ENCODE results near the gene NHEJ1. TPM values are rescaled to one million over a fixed set of nuclear protein-coding genes. Genes with fewer than 3 reads are reported as not detected.

NHEJ1 gene
- total and polyA plus RNA-seq, 8 donors: 3.9 to 8.7 (median 6.6) TPM

DNA sequence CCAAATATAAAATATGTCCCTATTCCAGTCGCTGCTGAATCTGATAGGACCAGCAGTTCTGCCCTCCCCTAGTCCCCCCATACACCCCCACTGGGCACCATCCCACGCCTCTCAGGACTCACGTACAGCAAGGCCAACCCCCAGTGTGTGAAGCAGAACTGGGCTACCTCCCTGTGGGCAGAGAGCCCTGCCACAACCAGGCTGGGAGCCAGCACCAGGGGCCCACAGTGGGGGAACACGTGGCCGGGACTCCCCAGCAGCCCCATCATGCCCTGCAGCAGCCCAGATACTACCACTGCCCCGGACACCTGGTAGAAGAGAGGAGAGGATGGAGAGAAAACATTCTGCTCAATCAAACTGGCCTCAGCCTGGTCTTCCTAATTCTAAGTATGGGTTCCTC lies 7.9 kb upstream of the NHEJ1 start:
- no peaks in the 10 kb centered on the region for H3K9me3 ChIP-seq
- TF ChIP-seq, protein P1, sequence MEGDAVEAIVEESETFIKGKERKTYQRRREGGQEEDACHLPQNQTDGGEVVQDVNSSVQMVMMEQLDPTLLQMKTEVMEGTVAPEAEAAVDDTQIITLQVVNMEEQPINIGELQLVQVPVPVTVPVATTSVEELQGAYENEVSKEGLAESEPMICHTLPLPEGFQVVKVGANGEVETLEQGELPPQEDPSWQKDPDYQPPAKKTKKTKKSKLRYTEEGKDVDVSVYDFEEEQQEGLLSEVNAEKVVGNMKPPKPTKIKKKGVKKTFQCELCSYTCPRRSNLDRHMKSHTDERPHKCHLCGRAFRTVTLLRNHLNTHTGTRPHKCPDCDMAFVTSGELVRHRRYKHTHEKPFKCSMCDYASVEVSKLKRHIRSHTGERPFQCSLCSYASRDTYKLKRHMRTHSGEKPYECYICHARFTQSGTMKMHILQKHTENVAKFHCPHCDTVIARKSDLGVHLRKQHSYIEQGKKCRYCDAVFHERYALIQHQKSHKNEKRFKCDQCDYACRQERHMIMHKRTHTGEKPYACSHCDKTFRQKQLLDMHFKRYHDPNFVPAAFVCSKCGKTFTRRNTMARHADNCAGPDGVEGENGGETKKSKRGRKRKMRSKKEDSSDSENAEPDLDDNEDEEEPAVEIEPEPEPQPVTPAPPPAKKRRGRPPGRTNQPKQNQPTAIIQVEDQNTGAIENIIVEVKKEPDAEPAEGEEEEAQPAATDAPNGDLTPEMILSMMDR (IDR thresholded peaks at IDR 0.05): no peak
- no peak for FAIRE-seq
- peaks cover 0 to 16% (median 0%) of the 10 kb centered on the region in 3 donors for H3K36me3 ChIP-seq
- H3K27ac ChIP-seq: no peak overlapping the region
- WGBS, 2 donors: 50 to 60% methylated on average over 6 of the region's 6 CpGs
- H3K27me3 ChIP-seq: no peaks in the 10 kb centered on the region
- ATAC-seq: no peak
- no peak overlapping the region for H3K4me3 ChIP-seq
- no peaks in the 10 kb centered on the region for H3K4me1 ChIP-seq
- intact Hi-C loops (cut with DNase I): loop anchor here in 1 of 3 donors (10.0 kb wide), 1 partner anchor 136 kb away; the partner anchor contains the start of gene PTPRN
- no peak for DNase-seq

DNA sequence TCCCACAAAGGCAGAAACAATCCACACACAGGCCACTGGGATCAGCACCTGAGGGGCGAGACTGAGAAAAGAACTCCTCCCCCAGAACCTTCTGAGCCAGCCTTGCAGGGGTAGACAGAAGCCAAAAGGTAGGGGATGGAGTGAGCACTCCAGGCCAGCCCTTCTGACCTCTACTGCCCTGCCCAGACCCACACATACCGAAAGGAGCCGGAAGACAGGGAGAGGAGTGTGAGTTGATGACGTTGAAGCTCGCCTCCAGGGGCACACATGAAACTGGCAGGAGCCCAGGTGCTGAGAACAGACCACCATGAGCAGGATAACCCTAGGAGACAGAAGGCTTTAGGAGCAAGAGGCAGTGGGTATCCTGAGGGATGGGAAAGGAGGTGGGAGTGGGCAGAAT lies 7.4 kb upstream of the NHEJ1 start:
- H3K36me3 ChIP-seq: peaks cover 0 to 12% (median 0%) of the 10 kb centered on the region in 3 donors
- FAIRE-seq: no peak
- intact Hi-C loops (cut with DNase I): loop anchor here in 1 of 3 donors (10.0 kb wide), 1 partner anchor 137 kb away; the partner anchor contains the start of gene PTPRN
- H3K9me3 ChIP-seq: no peaks in the 10 kb centered on the region
- no peaks in the 10 kb centered on the region for H3K4me1 ChIP-seq
- 65 to 72% methylated on average over 5 of the region's 5 CpGs for WGBS, 2 donors
- H3K4me3 ChIP-seq: no peak overlapping the region
- H3K27me3 ChIP-seq: no peaks in the 10 kb centered on the region
- DNase-seq: no peak
- TF ChIP-seq, protein P1 (IDR thresholded peaks at IDR 0.05): no peak
- no peak overlapping the region for H3K27ac ChIP-seq
- ATAC-seq: no peak

DNA sequence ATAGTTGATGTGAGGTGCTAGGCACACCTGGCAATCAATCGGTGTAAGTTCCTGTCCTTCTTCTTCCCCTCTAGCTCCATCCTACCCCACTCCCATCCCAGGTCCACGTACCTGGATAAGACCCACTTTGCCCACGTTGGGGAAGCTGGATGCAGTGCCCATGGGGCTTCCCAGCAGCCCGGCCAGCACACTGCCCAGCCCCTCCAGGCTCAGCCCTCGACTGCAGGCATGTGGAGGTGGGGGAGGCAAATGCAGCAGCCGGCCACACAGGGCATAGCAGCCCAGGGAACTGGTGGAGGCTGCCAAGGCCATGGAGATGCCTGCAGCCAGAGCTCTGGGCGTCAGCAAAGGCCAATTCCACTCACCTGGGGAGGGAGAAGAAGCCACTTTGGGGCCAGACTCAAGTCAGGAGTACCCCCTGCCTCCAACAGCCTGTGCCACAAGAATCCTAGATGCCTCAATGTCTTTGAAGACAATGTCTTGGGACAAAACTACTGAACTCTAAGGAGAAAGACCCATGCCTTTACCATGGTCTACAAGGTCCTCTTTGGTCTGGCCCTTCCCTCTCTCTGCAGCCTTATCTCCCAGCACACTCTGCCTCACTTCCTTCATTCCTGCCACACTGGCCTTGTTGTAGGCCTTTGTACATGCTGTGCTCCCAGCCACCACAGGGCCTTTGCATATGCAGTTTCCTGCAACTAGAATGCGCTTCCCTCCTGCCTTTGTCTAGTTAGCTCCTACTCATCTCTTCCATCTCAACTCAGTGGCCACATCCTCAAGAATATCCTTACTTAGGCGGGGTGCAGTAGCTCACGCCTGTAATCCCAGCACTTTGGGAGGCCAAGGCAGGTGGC lies 4.7 kb upstream of the NHEJ1 start:
- DNase-seq (no peak), ATAC-seq (no peak), FAIRE-seq (no peak)
- Histone ChIP-seq H3K4me1 (no peaks in the 10 kb centered on the region), H3K4me3 (no peak overlapping the region), H3K27ac (no peak overlapping the region), H3K36me3 (no peaks in the 10 kb centered on the region), H3K27me3 (no peaks in the 10 kb centered on the region), H3K9me3 (no peaks in the 10 kb centered on the region)
- TF ChIP-seq, protein P1 (IDR thresholded peaks at IDR 0.05): no peak
- intact Hi-C loops (cut with DNase I): loop anchor here in 1 of 3 donors (10.0 kb wide), 1 partner anchor 140 kb away; the partner anchor contains the start of gene PTPRN
- 77 to 85% methylated on average over 10 of the region's 10 CpGs for WGBS, 2 donors

DNA sequence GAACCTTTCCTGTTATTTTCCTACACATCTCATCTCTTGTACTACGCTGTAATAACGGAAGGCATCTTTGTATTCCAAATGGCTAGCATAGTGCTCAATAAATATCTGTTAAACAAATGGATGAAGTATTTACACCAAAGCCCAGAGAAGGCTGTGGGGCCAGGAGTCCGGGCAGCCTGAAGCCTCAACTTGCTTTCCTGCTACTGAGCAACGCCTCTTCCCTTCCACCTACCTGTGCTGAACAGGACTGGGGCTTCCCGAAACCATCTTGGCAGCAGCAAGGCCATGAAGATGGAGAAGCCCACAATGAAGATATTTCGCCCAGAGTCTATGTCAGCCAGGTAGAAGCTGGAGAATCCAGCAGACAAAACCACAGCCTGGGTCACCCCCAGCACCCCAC lies 2.5 kb upstream of the NHEJ1 start:
- no peak overlapping the region for H3K4me3 ChIP-seq
- WGBS, 2 donors: 82 to 89% methylated on average over 6 of the region's 6 CpGs
- H3K4me1 ChIP-seq: peaks cover 0 to 4% (median 0%) of the 10 kb centered on the region in 3 donors
- TF ChIP-seq, protein P1 (IDR thresholded peaks at IDR 0.05): no peak
- FAIRE-seq (no peak), ATAC-seq (no peak), DNase-seq (no peak)
- intact Hi-C loops (cut with DNase I): loop anchor here in 1 of 3 donors (10.0 kb wide), 1 partner anchor 142 kb away; the partner anchor contains the start of gene PTPRN
- H3K36me3 ChIP-seq: no peaks in the 10 kb centered on the region
- no peaks in the 10 kb centered on the region for H3K9me3 ChIP-seq
- H3K27me3 ChIP-seq: no peaks in the 10 kb centered on the region
- H3K27ac ChIP-seq: no peak overlapping the region
